OCI-LY1 (cell line): ENCODE measurements around the gene DPAGT1.

Experiments
- H2AFZ ChIP-seq: fragments of 200-600 bp; sonication (generic), shearing (Covaris generic); 2 replicates; pipeline ENCODE4 v1.6.0; 2014; ENCODE audit warnings: antibody characterized with exemption, mild to moderate bottlenecking, low read length
- H3F3A ChIP-seq: fragments of 200-600 bp; sonication (generic), shearing (Covaris generic); 2 replicates; pipeline ENCODE4 v1.6.0; 2014; ENCODE audit warnings: mild to moderate bottlenecking, antibody characterized with exemption, low read length, moderate library complexity; ENCODE audit not compliant: insufficient read depth
- H3K27ac ChIP-seq: fragments of 200-600 bp; sonication (generic); 2 replicates; pipeline ENCODE4 v1.5.1; 2014; ENCODE audit warnings: low read length, mixed run types, mild to moderate bottlenecking, low read depth; ENCODE audit not compliant: poor library complexity, severe bottlenecking
- H3K27me3 ChIP-seq: fragments of 200-600 bp; sonication (generic); 2 replicates; pipeline ENCODE4 v1.6.0; 2014; ENCODE audit warnings: antibody characterized with exemption, mild to moderate bottlenecking, low read length, moderate library complexity; ENCODE audit not compliant: insufficient read depth
- H3K36me3 ChIP-seq: fragments of 200-600 bp; sonication (generic); 2 replicates; pipeline ENCODE4 v1.6.1; 2014; ENCODE audit warnings: mild to moderate bottlenecking, antibody characterized with exemption, low read length, moderate library complexity, mixed read lengths; ENCODE audit not compliant: insufficient read depth
- H3K4me1 ChIP-seq: fragments of 200-600 bp; sonication (generic); 2 replicates; pipeline ENCODE4 v1.5.1; 2014; ENCODE audit warnings: mild to moderate bottlenecking, low read length, moderate library complexity; ENCODE audit not compliant: insufficient read depth, severe bottlenecking
- H3K4me2 ChIP-seq: fragments of 200-600 bp; sonication (generic), shearing (Covaris generic); 2 replicates; pipeline ENCODE4 v1.6.1; 2014; ENCODE audit warnings: low read length
- H3K4me3 ChIP-seq: fragments of 200-600 bp; sonication (generic); 2 replicates; pipeline ENCODE4 v1.5.1; 2014; ENCODE audit warnings: low read length, low read depth, mild to moderate bottlenecking, mixed read lengths; ENCODE audit not compliant: poor library complexity, severe bottlenecking
- H3K79me2 ChIP-seq: fragments of 200-600 bp; shearing (Covaris generic); 2 replicates; pipeline ENCODE4 v1.6.1; 2016; ENCODE audit warnings: mixed run types, low read length, mixed read lengths; ENCODE audit not compliant: insufficient read depth
- H3K9ac ChIP-seq: fragments of 200-600 bp; sonication (generic), shearing (Covaris generic); 2 replicates; pipeline ENCODE4 v1.6.1; 2014; ENCODE audit warnings: mild to moderate bottlenecking, low read length, mixed read lengths
- H3K9me2 ChIP-seq: fragments of 200-600 bp; sonication (generic), shearing (Covaris generic); 2 replicates; pipeline ENCODE4 v1.6.1; 2014; ENCODE audit warnings: low read depth, mild to moderate bottlenecking, low read length, mixed read lengths
- H3K9me3 ChIP-seq: fragments of 200-600 bp; shearing (Covaris generic); 2 replicates; pipeline ENCODE4 v1.6.1; 2014; ENCODE audit warnings: low read length, mixed read lengths
- H4K20me1 ChIP-seq: fragments of 200-600 bp; sonication (generic), shearing (Covaris generic); 2 replicates; pipeline ENCODE4 v1.6.0; 2016; ENCODE audit warnings: mild to moderate bottlenecking, low read length; ENCODE audit not compliant: insufficient read depth
- CTCF ChIP-seq: fragments of 200-600 bp; sonication (generic), shearing (Covaris generic); IDR thresholded peaks from 2 replicates; pipeline ENCODE4 v1.5.1; 2017; ENCODE audit warnings: mild to moderate bottlenecking, antibody characterized with exemption, low read length, moderate library complexity, mixed read lengths
- EZH2 ChIP-seq: fragments of 200-600 bp; sonication (generic), shearing (Covaris generic); IDR thresholded peaks from 2 replicates; pipeline ENCODE4 v1.8.0; 2017; ENCODE audit warnings: borderline replicate concordance, mixed run types, mild to moderate bottlenecking, antibody characterized with exemption, low read length, moderate library complexity, mixed read lengths

DPAGT1 gene

GRCh38 chr11:119078675-119079420, 22.8 kb downstream of the DPAGT1 start:
- H3K27me3 ChIP-seq = no peaks in the 10 kb centered on the region
- no peak overlapping the region for H3K4me3 ChIP-seq
- H3K9ac ChIP-seq = no peak overlapping the region
- TF ChIP-seq CTCF (no peak), EZH2 (no peak)
- peaks cover 60% of the 10 kb centered on the region for H3K36me3 ChIP-seq
- no peaks in the 10 kb centered on the region for H3K79me2 ChIP-seq
- no peaks in the 10 kb centered on the region for H3F3A ChIP-seq
- H4K20me1 ChIP-seq = no peaks in the 10 kb centered on the region
- H3K27ac ChIP-seq = no peak overlapping the region
- no peaks in the 10 kb centered on the region for H3K9me2 ChIP-seq
- no peak overlapping the region for H3K4me2 ChIP-seq
- no peaks in the 10 kb centered on the region for H3K4me1 ChIP-seq
- no peak overlapping the region for H2AFZ ChIP-seq
- no peaks in the 10 kb centered on the region for H3K9me3 ChIP-seq

- Histone ChIP-seq H3K27ac (no peak overlapping the region), H3K4me1 (no peaks in the 10 kb centered on the region), H3K9ac (no peak overlapping the region), H2AFZ (no peak overlapping the region), H3K79me2 (no peaks in the 10 kb centered on the region), H3F3A (no peaks in the 10 kb centered on the region), H3K36me3 (peaks cover 70% of the 10 kb centered on the region), H3K9me2 (no peaks in the 10 kb centered on the region), H3K27me3 (no peaks in the 10 kb centered on the region), H4K20me1 (no peaks in the 10 kb centered on the region), H3K4me3 (no peak overlapping the region), H3K4me2 (no peak overlapping the region), H3K9me3 (no peaks in the 10 kb centered on the region)
- TF ChIP-seq EZH2 (no peak), CTCF (no peak)
Observed at GRCh38 chr11:119077839-119078238, 23.8 kb downstream of the DPAGT1 start.

DNA sequence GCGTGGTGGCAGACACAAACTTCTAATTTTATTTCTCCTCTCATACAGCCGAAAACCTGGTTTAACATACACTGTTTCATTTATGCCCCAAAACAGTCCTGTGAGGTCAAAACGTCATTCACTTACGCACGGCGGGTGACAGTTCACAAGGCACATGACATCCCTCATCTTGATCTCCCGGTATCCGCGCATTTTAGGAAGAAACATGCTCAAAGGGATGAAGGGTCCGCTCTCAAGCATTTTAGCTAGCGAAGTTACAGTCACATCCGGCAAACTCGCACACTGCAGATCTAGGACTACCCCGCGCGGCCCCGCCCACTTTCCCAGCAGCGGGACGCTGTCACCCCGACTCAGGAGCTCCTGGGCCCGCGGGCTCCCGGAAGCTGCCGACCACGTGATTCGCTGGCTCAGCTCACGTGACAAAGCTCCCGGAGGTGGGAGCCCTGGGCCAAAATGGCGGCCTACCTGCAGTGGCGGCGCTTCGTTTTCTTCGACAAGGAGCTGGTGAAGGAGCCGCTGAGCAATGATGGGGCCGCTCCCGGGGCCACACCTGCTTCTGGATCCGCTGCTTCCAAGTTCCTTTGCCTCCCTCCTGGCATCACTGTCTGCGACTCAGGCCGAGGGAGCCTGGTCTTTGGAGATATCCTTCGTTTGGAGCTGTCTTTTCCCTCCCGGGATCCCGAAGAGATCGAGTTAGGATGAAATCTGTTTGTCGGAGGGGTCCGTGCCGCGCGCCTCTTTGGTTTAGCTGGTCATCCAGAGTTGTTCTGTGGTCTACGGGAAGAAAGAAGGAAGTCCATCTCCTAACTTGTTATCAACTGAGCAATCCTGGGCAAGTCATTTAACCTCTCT, 34.1 kb downstream of the DPAGT1 start, which contains the start of gene VPS11:
VPS11 (plus strand) TSS at position 448 of the 852 bp plus-strand sequence; CDS start at position 454, 6 bp downstream.
- Histone ChIP-seq H3K27me3 (no peaks in the 10 kb centered on the region), H3K9ac (peak within 1 kb of the TSS; percentile 100), H3K9me2 (no peaks in the 10 kb centered on the region), H3K36me3 (peaks cover 12% of the 10 kb centered on the region), H3K4me3 (peak within 1 kb of the TSS; percentile 100), H3K4me2 (peak within 1 kb of the TSS; percentile 99), H3K9me3 (no peaks in the 10 kb centered on the region), H4K20me1 (no peaks in the 10 kb centered on the region), H3K79me2 (peaks cover 6% of the 10 kb centered on the region; the same call in 1 of the 2 replicates), H3F3A (no peaks in the 10 kb centered on the region), H3K4me1 (peaks cover 39% of the 10 kb centered on the region), H2AFZ (peak within 1 kb of the TSS; percentile 88; the same call in 1 of the 2 replicates), H3K27ac (peak within 1 kb of the TSS; percentile 50)
- TF ChIP-seq EZH2 = no peak
- no peak for TF ChIP-seq CTCF
